H1 (cell line): Measurements from ENCODE around the gene PNMA8C. TPM values are rescaled to one million over a fixed set of nuclear protein-coding genes. Genes with fewer than 3 reads are reported as not detected.

Experiments used
- POLR2A ChIP-seq, 2 experiments: IDR thresholded peaks; 1 replicate in 1 of 2; 2 replicates in 1 of 2; pipeline ENCODE4 v1.6.1; 2011; ENCODE audit warnings: low read depth in 2 of 2, low read length in 2 of 2, mild to moderate bottlenecking in 2 of 2; ENCODE audit errors: control extremely low read depth in 1 of 2
- TCF12 ChIP-seq: IDR thresholded peaks from 2 replicates; pipeline ENCODE4 v1.6.1; 2011; ENCODE audit warnings: low read depth, mild to moderate bottlenecking, low read length
- polyA plus RNA-seq, 7 experiments: library from polyadenylated mRNA; depleted of rRNA in 3 of 7; stranded (reverse) in 5 of 7; unstranded in 2 of 7; fragments of >200 nt in 5 of 7; fragments of 200-250 nt in 2 of 7; gene quantifications; 1 replicate in 5 of 7; 2 replicates in 1 of 7; 4 replicates in 1 of 7; pipeline versions ENCODE4 v1.2.1 to v1.2.3, GENCODE V29; 2011 to 2013; ENCODE audit warnings: missing spikeins in 2 of 7, mixed read lengths in 2 of 7
- total RNA-seq: library from RNA; stranded (reverse); fragmentation: NEBNext Ultra II Directional; extraction: Animal tissue kit (Norgen Biotek cat#: 25700); gene quantifications from 2 replicates; pipeline ENCODE4 v1.2.1, GENCODE V29; 2021

PNMA8C gene
- total and polyA plus RNA-seq, 2 of the 8 experiments (the other 6 are each of a cell fraction or from before 2014, with no cell fraction given): 0.53 to 1.8 TPM

GRCh38 chr19:46386151-46386550 lies 42.6 kb downstream of the PNMA8C start (continued):
- TF ChIP-seq TCF12: no peak
- no peak for TF ChIP-seq POLR2A (IDR thresholded peaks at IDR 0.05; ENCODE audit: control extremely low read depth in 1 of 2, low read depth in 2 of 2, low read length in 2 of 2)
- TF ChIP-seq, all 59 proteins: peak for 0
